NCI-H82 treated with DMSO at 0.1 percent for 48 hours (cell line): ENCODE data around the gene MPZL3.

ENCODE experiments used
- DNase-seq: peaks from one replicate; lab custom pipeline; 2025; ENCODE audit not compliant: unreplicated experiment; lab: John Stamatoyannopoulos, UW

MPZL3 gene

GRCh38 chr11:118233850-118234249 is 18.3 kb downstream of the MPZL3 start:
- DNase-seq, result no peak

- DNase-seq, result no peak
Observed at GRCh38 chr11:118233377-118233776, 18.8 kb downstream of the MPZL3 start.

GRCh38 chr11:118232659-118233058 is 19.5 kb downstream of the MPZL3 start:
- DNase-seq, result no peak

- DNase-seq, result no peak
Observed at GRCh38 chr11:118231461-118231860, 20.7 kb downstream of the MPZL3 start.

- no peak for DNase-seq
Observed at GRCh38 chr11:118230088-118230487, 22.1 kb downstream of the MPZL3 start.

- DNase-seq, result no peak
Observed at GRCh38 chr11:118229274-118229847, 22.8 kb downstream of the MPZL3 start.

- DNase-seq, result no peak
Observed at GRCh38 chr11:118227865-118228785, 24.0 kb downstream of the MPZL3 start.

GRCh38 chr11:118226781-118227180 is 25.4 kb downstream of the MPZL3 start:
- no peak for DNase-seq

- DNase-seq, result no peak
Observed at GRCh38 chr11:118226296-118226695, 25.9 kb downstream of the MPZL3 start.

- DNase-seq, result no peak
Observed at GRCh38 chr11:118224511-118225188, 27.5 kb downstream of the MPZL3 start, which contains the start of gene JAML. Gene JAML (minus strand): TSS chr11:118225011. CDS start chr11:118214866, 10,145 bp downstream.

- DNase-seq, result no peak
Observed at GRCh38 chr11:118223992-118224391, 28.2 kb downstream of the MPZL3 start.

GRCh38 chr11:118223570-118223969 is 28.6 kb downstream of the MPZL3 start:
- DNase-seq, result no peak

GRCh38 chr11:118222437-118222836 is 29.7 kb downstream of the MPZL3 start:
- DNase-seq, result no peak

GRCh38 chr11:118221419-118221818 is 30.7 kb downstream of the MPZL3 start:
- DNase-seq, result no peak

- no peak for DNase-seq
Observed at GRCh38 chr11:118219732-118220131, 32.4 kb downstream of the MPZL3 start.

- no peak for DNase-seq
Observed at GRCh38 chr11:118219244-118219643, 32.9 kb downstream of the MPZL3 start.

- no peak for DNase-seq
Observed at GRCh38 chr11:118217575-118217974, 34.6 kb downstream of the MPZL3 start.

- DNase-seq, result no peak
Observed at GRCh38 chr11:118216621-118217481, 35.3 kb downstream of the MPZL3 start.

- DNase-seq, result no peak
Observed at GRCh38 chr11:118215765-118216164, 36.4 kb downstream of the MPZL3 start.

- no peak for DNase-seq
Observed at GRCh38 chr11:118215262-118215661, 36.9 kb downstream of the MPZL3 start.
